Neural progenitor cell (in vitro differentiated cells): Measurements from ENCODE around the gene CXCL12. TPM values are rescaled to one million over a fixed set of nuclear protein-coding genes. Genes with fewer than 3 reads are reported as not detected.

ENCODE experiments used
- DNase-seq: peaks from one replicate; pipeline ENCODE4 v3.0.0-alpha.2; 2016; ENCODE audit warnings: low spot score
- H2AFZ ChIP-seq: fragments of 200-600 bp; sonication (generic); replicated peaks from 2 replicates; pipeline ENCODE4 v1.6.1; 2016; ENCODE audit warnings: antibody characterized with exemption
- H3F3A ChIP-seq: fragments of 200-600 bp; sonication (generic); 2 replicates; pipeline ENCODE4 v1.6.1; 2016; ENCODE audit warnings: antibody characterized with exemption, low read depth
- H3K27ac ChIP-seq: fragments of 200-600 bp; sonication (generic); 2 replicates; pipeline ENCODE4 v1.5.1; 2016; ENCODE audit warnings: mild to moderate bottlenecking
- H3K27me3 ChIP-seq: fragments of 200-600 bp; sonication (generic); 2 replicates; pipeline ENCODE4 v1.6.1; 2016; ENCODE audit warnings: mild to moderate bottlenecking, moderate library complexity
- H3K36me3 ChIP-seq: fragments of 200-600 bp; sonication (generic); 2 replicates; pipeline ENCODE4 v1.5.1; 2016
- H3K4me1 ChIP-seq: fragments of 200-600 bp; sonication (generic); 2 replicates; pipeline ENCODE4 v1.6.1; 2016; ENCODE audit warnings: mixed run types
- H3K4me2 ChIP-seq: fragments of 200-600 bp; sonication (generic); 2 replicates; pipeline ENCODE4 v1.6.1; 2016
- H3K4me3 ChIP-seq: fragments of 200-600 bp; sonication (generic); 2 replicates; pipeline ENCODE4 v1.5.1; 2016
- H3K79me2 ChIP-seq: fragments of 200-600 bp; sonication (generic); 2 replicates; pipeline ENCODE4 v1.6.1; 2016; ENCODE audit warnings: low read depth
- H3K9ac ChIP-seq: fragments of 200-600 bp; sonication (generic); 2 replicates; pipeline ENCODE4 v1.6.1; 2016
- H3K9me3 ChIP-seq: fragments of 200-600 bp; sonication (generic); 2 replicates; pipeline ENCODE4 v1.5.1; 2016; ENCODE audit warnings: low read depth
- H4K20me1 ChIP-seq: fragments of 200-600 bp; sonication (generic); 2 replicates; pipeline ENCODE4 v1.6.1; 2016; ENCODE audit warnings: low read depth
- H3K27ac Mint-ChIP-seq: 3 replicates; pipeline ENCODE4 v1.8.0; 2021; ENCODE audit warnings: mixed read lengths
- H3K27me3 Mint-ChIP-seq: 2 replicates; pipeline ENCODE4 v1.8.0; 2022; ENCODE audit warnings: low read depth, mild to moderate bottlenecking, inconsistent platforms, moderate library complexity, mixed read lengths; ENCODE audit not compliant: insufficient read depth
- H3K36me3 Mint-ChIP-seq: 3 replicates; pipeline ENCODE4 v1.8.0; 2021; ENCODE audit warnings: mixed read lengths
- H3K4me1 Mint-ChIP-seq: 3 replicates; pipeline ENCODE4 v1.8.0; 2021; ENCODE audit warnings: mixed read lengths
- H3K4me3 Mint-ChIP-seq: 3 replicates; pipeline ENCODE4 v1.8.0; 2021; ENCODE audit warnings: mild to moderate bottlenecking, moderate library complexity, mixed read lengths
- H3K9me3 Mint-ChIP-seq: 3 replicates; pipeline ENCODE4 v1.8.0; 2020; ENCODE audit warnings: mixed read lengths
- EZH2 ChIP-seq: fragments of 200-600 bp; sonication (generic); IDR thresholded peaks from 2 replicates; pipeline ENCODE4 v1.6.1; 2017; ENCODE audit warnings: antibody characterized with exemption, mild to moderate bottlenecking, moderate library complexity
- EZH2phosphoT487 ChIP-seq: fragments of 200-600 bp; sonication (generic); IDR thresholded peaks from 2 replicates; pipeline ENCODE4 v1.6.1; 2017; ENCODE audit warnings: antibody characterized with exemption
- total RNA-seq: library from RNA; depleted of rRNA; stranded (reverse); fragments of >200 nt; gene quantifications from 2 replicates; pipeline ENCODE4 v1.2.3, GENCODE V29; 2015; ENCODE audit warnings: low replicate concordance
- TF ChIP-seq, protein P1 (sequence below): fragments of 200-600 bp; sonication (generic); IDR thresholded peaks from 2 replicates; pipeline ENCODE4 v1.5.1; 2017; ENCODE audit warnings: antibody characterized with exemption, mild to moderate bottlenecking

CXCL12 gene
- total RNA-seq, 1 donor from 2014 or later: 0.09 TPM

GRCh38 chr10:44383749-44384600 lies 922 bp downstream of the CXCL12 start:
- Histone ChIP-seq H3K36me3 (no peaks in the 10 kb centered on the region), H2AFZ (peak overlapping the region; percentile 76)

GRCh38 chr10:44382981-44383748 lies 1.7 kb downstream of the CXCL12 start:
- Mint-ChIP-seq H3K36me3 (no peaks in the 10 kb centered on the region), H3K9me3 (peaks cover 2% of the 10 kb centered on the region), H3K4me1 (peaks cover 32% of the 10 kb centered on the region), H3K4me3 (peak overlapping the region; percentile 81), H3K27ac (peak overlapping the region; percentile 58), H3K27me3 (peaks cover 44% of the 10 kb centered on the region)
- Histone ChIP-seq H3K9me3 (no peaks in the 10 kb centered on the region), H3K79me2 (no peaks in the 10 kb centered on the region), H3K4me1 (peaks cover 48% of the 10 kb centered on the region), H3K4me2 (peak overlapping the region; percentile 94), H4K20me1 (peaks cover 21% of the 10 kb centered on the region), H3K36me3 (no peaks in the 10 kb centered on the region), H3K27ac (no peak overlapping the region), H3K9ac (no peak overlapping the region), H3F3A (peaks cover 38% of the 10 kb centered on the region), H3K4me3 (peak overlapping the region; percentile 52), H3K27me3 (peaks cover 61% of the 10 kb centered on the region), H2AFZ (peak overlapping the region; percentile 76)
- DNase-seq: peak; percentile 45
- TF ChIP-seq, protein P1, sequence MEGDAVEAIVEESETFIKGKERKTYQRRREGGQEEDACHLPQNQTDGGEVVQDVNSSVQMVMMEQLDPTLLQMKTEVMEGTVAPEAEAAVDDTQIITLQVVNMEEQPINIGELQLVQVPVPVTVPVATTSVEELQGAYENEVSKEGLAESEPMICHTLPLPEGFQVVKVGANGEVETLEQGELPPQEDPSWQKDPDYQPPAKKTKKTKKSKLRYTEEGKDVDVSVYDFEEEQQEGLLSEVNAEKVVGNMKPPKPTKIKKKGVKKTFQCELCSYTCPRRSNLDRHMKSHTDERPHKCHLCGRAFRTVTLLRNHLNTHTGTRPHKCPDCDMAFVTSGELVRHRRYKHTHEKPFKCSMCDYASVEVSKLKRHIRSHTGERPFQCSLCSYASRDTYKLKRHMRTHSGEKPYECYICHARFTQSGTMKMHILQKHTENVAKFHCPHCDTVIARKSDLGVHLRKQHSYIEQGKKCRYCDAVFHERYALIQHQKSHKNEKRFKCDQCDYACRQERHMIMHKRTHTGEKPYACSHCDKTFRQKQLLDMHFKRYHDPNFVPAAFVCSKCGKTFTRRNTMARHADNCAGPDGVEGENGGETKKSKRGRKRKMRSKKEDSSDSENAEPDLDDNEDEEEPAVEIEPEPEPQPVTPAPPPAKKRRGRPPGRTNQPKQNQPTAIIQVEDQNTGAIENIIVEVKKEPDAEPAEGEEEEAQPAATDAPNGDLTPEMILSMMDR: no peak
- no peak for TF ChIP-seq EZH2phosphoT487

More at GRCh38 chr10:44383749-44384600, 922 bp downstream of the CXCL12 start:
- peak; percentile 71 for TF ChIP-seq EZH2
- TF ChIP-seq EZH2phosphoT487: peak; percentile 66
- TF ChIP-seq, protein P1: no peak
- no peak overlapping the region for H3K27ac ChIP-seq
- Mint-ChIP-seq H3K4me3 (peak overlapping the region; percentile 81), H3K9me3 (peaks cover 2% of the 10 kb centered on the region), H3K36me3 (no peaks in the 10 kb centered on the region), H3K27ac (peak overlapping the region; percentile 63), H3K4me1 (peaks cover 24% of the 10 kb centered on the region), H3K27me3 (peaks cover 40% of the 10 kb centered on the region)
- peak overlapping the region; percentile 52 for H3K4me3 ChIP-seq
- peak; percentile 65 for DNase-seq
- peaks cover 43% of the 10 kb centered on the region for H3K4me1 ChIP-seq
- no peaks in the 10 kb centered on the region for H3K79me2 ChIP-seq
- H3K9me3 ChIP-seq: no peaks in the 10 kb centered on the region
- peaks cover 61% of the 10 kb centered on the region for H3K27me3 ChIP-seq
- H3K4me2 ChIP-seq: peak overlapping the region; percentile 94
- peaks cover 38% of the 10 kb centered on the region for H3F3A ChIP-seq
- H3K9ac ChIP-seq: no peak overlapping the region
- peaks cover 21% of the 10 kb centered on the region for H4K20me1 ChIP-seq

DNA sequence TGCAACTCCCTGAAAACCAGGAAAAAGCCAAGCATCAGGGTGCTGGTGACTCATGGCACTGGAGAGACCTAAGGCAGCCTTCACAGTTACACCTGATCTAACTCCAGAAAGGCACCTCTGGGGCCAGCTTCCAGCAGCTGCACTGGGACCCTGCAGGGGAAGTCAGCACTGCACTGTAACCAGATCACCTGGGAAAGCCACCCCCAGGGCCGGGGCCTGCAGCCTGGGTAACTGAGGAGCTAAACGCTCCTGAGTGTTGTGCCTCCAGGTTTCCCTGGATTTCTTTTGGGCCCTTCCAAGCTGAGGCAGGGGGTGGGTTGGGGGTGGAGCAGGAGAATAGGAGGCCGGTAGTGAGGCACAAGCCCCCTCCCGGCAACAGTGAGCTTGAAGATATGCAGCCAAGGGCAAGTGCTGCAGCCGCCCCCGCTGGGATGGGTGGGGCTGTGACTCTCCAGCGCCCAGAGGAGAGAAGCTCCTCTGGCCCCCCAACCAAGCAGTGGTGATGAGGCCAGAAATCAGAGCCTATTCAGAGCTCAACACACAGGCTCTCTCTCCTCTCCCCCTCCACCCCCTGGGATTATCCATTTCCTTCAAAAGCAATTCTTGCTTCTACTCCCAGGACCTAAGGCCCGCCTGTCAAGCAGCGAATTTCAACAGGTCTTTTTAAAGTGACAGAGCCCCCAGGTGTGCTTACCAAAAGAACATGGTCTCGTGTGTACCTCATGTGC lies 2.6 kb downstream of the CXCL12 start:
- Mint-ChIP-seq H3K27ac (no peak overlapping the region), H3K4me3 (peak overlapping the region; percentile 81), H3K4me1 (peaks cover 34% of the 10 kb centered on the region), H3K36me3 (no peaks in the 10 kb centered on the region), H3K27me3 (peaks cover 44% of the 10 kb centered on the region), H3K9me3 (peaks cover 2% of the 10 kb centered on the region)
- Histone ChIP-seq H3K4me3 (peak overlapping the region; percentile 17), H3K9me3 (no peaks in the 10 kb centered on the region), H3K4me1 (peaks cover 52% of the 10 kb centered on the region), H2AFZ (no peak overlapping the region), H3K79me2 (no peaks in the 10 kb centered on the region), H3K27me3 (peaks cover 53% of the 10 kb centered on the region), H3K36me3 (no peaks in the 10 kb centered on the region), H4K20me1 (peaks cover 21% of the 10 kb centered on the region), H3F3A (peaks cover 38% of the 10 kb centered on the region), H3K9ac (no peak overlapping the region), H3K4me2 (peak overlapping the region; percentile 94), H3K27ac (no peak overlapping the region)
- TF ChIP-seq EZH2phosphoT487: no peak
- no peak for TF ChIP-seq EZH2
- TF ChIP-seq, protein P1: no peak
- DNase-seq: peak; percentile 50
